Measurements from ENCODE around the gene ETV6.

- TF ChIP-seq CTCF (conservative IDR thresholded peaks at IDR 0.05; ENCODE audit: low read length) (no peak), EZH2phosphoT487 (IDR thresholded peaks at IDR 0.05; ENCODE audit: borderline replicate concordance, low read depth, low read length) (no peak)
Observed at GRCh38 chr12:11731455-11731854, 82.0 kb downstream of the ETV6 start.
